Measurements from ENCODE around the gene C3orf70. TPM values are rescaled to one million over a fixed set of nuclear protein-coding genes. Genes with fewer than 3 reads are reported as not detected.

Gene C3orf70
- total RNA-seq = 2.9 and 5.2 TPM in 2 replicates

GRCh38 chr3:185152410-185153170 is at the start of gene C3orf70:
Gene C3orf70 (minus strand): TSS chr3:185153060. CDS start chr3:185152823, 237 bp downstream.

Other genes with a start within 250 kb of the C3orf70 start
- 4.4 and 4.7 TPM in 2 replicates for gene EHHADH, start 101.0 kb upstream of the C3orf70 start, total RNA-seq
- gene MAP3K13, start 210.1 kb upstream of the C3orf70 start, total RNA-seq = 18.6 and 25.8 TPM in 2 replicates

All from thoracic aorta endothelial cell (primary cell).